KMS-11 (cell line): Measurements from ENCODE around the gene USP17L5.
"Not testable (repeated sequence)": the region's sequence is repeated elsewhere in the genome, so short reads cannot be mapped to it uniquely, and the experiment has no call there.

ENCODE experiments used
- H2AFZ ChIP-seq: fragments of 200-600 bp; sonication (generic); 2 replicates; pipeline ENCODE4 v1.6.1; 2016; ENCODE audit warnings: antibody characterized with exemption, mixed run types, low read depth
- H3K27ac ChIP-seq: fragments of 200-600 bp; sonication (generic); 2 replicates; pipeline ENCODE4 v1.6.1; 2016; ENCODE audit warnings: mild to moderate bottlenecking, mixed run types
- H3K27me3 ChIP-seq: fragments of 200-600 bp; sonication (generic); 2 replicates; pipeline ENCODE4 v1.6.1; 2017; ENCODE audit warnings: mild to moderate bottlenecking, low read depth, mixed run types, moderate library complexity; ENCODE audit not compliant: insufficient read depth
- H3K36me3 ChIP-seq: fragments of 200-600 bp; sonication (generic); 2 replicates; pipeline ENCODE4 v1.6.1; 2017; ENCODE audit warnings: mild to moderate bottlenecking, mixed run types; ENCODE audit not compliant: insufficient read depth
- H3K4me1 ChIP-seq: fragments of 200-600 bp; sonication (generic); 2 replicates; pipeline ENCODE4 v1.6.1; 2016; ENCODE audit warnings: mild to moderate bottlenecking, low read depth, mixed run types; ENCODE audit not compliant: poor library complexity, severe bottlenecking
- H3K4me2 ChIP-seq: fragments of 200-600 bp; sonication (generic); 2 replicates; pipeline ENCODE4 v1.7.0; 2016; ENCODE audit warnings: mild to moderate bottlenecking, mixed run types
- H3K4me3 ChIP-seq: fragments of 200-600 bp; sonication (generic); IDR thresholded peaks from 2 replicates; pipeline ENCODE4 v1.6.1; 2017; ENCODE audit warnings: low read depth, low read length, mixed read lengths; ENCODE audit not compliant: insufficient read depth
- H3K79me2 ChIP-seq: fragments of 200-600 bp; sonication (generic); 2 replicates; pipeline ENCODE4 v1.6.1; 2016; ENCODE audit warnings: low read depth, mixed run types; ENCODE audit not compliant: insufficient read depth
- H3K9ac ChIP-seq: fragments of 200-600 bp; sonication (generic); 2 replicates; pipeline ENCODE4 v1.6.1; 2016; ENCODE audit warnings: mild to moderate bottlenecking, mixed run types
- H4K20me1 ChIP-seq: fragments of 200-600 bp; sonication (generic); 2 replicates; pipeline ENCODE4 v1.6.1; 2016; ENCODE audit warnings: mild to moderate bottlenecking, mixed run types; ENCODE audit not compliant: insufficient read depth

USP17L5 gene, protein sequence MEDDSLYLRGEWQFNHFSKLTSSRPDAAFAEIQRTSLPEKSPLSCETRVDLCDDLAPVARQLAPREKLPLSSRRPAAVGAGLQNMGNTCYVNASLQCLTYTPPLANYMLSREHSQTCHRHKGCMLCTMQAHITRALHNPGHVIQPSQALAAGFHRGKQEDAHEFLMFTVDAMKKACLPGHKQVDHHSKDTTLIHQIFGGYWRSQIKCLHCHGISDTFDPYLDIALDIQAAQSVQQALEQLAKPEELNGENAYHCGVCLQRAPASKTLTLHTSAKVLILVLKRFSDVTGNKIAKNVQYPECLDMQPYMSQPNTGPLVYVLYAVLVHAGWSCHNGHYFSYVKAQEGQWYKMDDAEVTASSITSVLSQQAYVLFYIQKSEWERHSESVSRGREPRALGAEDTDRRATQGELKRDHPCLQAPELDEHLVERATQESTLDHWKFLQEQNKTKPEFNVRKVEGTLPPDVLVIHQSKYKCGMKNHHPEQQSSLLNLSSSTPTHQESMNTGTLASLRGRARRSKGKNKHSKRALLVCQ

DNA sequence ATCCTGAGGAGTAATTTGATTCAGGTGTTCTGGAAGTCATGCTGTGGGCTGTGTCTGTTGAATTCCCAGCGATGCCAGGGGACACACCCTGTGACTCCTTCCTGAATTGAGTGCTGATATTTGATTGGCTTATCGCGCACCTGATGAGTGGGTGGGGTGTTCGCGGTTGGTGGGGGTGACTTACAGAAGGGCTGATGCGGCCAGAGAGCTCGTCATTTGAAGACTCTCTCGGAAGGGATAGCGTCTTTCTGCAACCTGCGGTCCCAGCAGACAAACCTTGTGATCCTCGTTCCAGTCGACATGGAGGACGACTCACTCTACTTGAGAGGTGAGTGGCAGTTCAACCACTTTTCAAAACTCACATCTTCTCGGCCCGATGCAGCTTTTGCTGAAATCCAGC lies at the start of gene USP17L5:
USP17L5 (plus strand) TSS at position 301 of the 400 bp plus-strand sequence; CDS start at position 301, 0 bp downstream.
- not testable (repeated sequence) for H2AFZ ChIP-seq, H3K9ac ChIP-seq, H3K79me2 ChIP-seq, H4K20me1 ChIP-seq, H3K36me3 ChIP-seq, H3K27me3 ChIP-seq, H3K4me1 ChIP-seq, H3K4me2 ChIP-seq, H3K4me3 ChIP-seq, H3K27ac ChIP-seq

- H3K27me3 ChIP-seq, H3K36me3 ChIP-seq, H3K4me2 ChIP-seq: not testable (repeated sequence)
Observed at GRCh38 chr4:9324191-9324590, 15.0 kb upstream of the USP17L5 start.

DNA sequence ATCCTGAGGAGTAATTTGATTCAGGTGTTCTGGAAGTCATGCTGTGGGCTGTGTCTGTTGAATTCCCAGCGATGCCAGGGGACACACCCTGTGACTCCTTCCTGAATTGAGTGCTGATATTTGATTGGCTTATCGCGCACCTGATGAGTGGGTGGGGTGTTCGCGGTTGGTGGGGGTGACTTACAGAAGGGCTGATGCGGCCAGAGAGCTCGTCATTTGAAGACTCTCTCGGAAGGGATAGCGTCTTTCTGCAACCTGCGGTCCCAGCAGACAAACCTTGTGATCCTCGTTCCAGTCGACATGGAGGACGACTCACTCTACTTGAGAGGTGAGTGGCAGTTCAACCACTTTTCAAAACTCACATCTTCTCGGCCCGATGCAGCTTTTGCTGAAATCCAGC lies 14.3 kb upstream of the USP17L5 start, which contains the start of gene USP17L24:
USP17L24 (plus strand) TSS at position 301 of the 400 bp plus-strand sequence; CDS start at position 301, 0 bp downstream.
- H3K4me2 ChIP-seq, H3K4me3 ChIP-seq, H4K20me1 ChIP-seq, H3K36me3 ChIP-seq, H3K9ac ChIP-seq, H3K27me3 ChIP-seq, H3K79me2 ChIP-seq, H3K4me1 ChIP-seq, H2AFZ ChIP-seq, H3K27ac ChIP-seq: not testable (repeated sequence)

More at GRCh38 chr4:9324191-9324590, 15.0 kb upstream of the USP17L5 start:
- not testable (repeated sequence) for H2AFZ ChIP-seq, H3K9ac ChIP-seq, H3K4me1 ChIP-seq, H3K4me3 ChIP-seq, H4K20me1 ChIP-seq, H3K27ac ChIP-seq, H3K79me2 ChIP-seq

- H3K4me2 ChIP-seq, H3K36me3 ChIP-seq, H3K27ac ChIP-seq, H3K9ac ChIP-seq, H3K4me1 ChIP-seq, H4K20me1 ChIP-seq, H3K79me2 ChIP-seq, H3K27me3 ChIP-seq, H2AFZ ChIP-seq, H3K4me3 ChIP-seq: not testable (repeated sequence)
Observed at GRCh38 chr4:9329611-9330010, 9.6 kb upstream of the USP17L5 start, which contains the start of gene USP17L25. TSS of gene USP17L25 (plus strand) at chr4:9329911. CDS start at chr4:9329911, 0 bp downstream.

GRCh38 chr4:9334358-9334757 lies 4.8 kb upstream of the USP17L5 start, which contains the start of gene USP17L26:
TSS of gene USP17L26 (plus strand) at chr4:9334658. CDS start at chr4:9334658, 0 bp downstream.
- not testable (repeated sequence) for H4K20me1 ChIP-seq, H3K79me2 ChIP-seq, H3K4me1 ChIP-seq, H3K9ac ChIP-seq, H3K36me3 ChIP-seq, H3K27me3 ChIP-seq, H3K4me3 ChIP-seq, H2AFZ ChIP-seq, H3K4me2 ChIP-seq, H3K27ac ChIP-seq

GRCh38 chr4:9343848-9344247 lies 4.6 kb downstream of the USP17L5 start, which contains the start of gene USP17L27:
TSS of gene USP17L27 (plus strand) at chr4:9344148. CDS start at chr4:9344148, 0 bp downstream.
- not testable (repeated sequence) for H3K27ac ChIP-seq, H3K36me3 ChIP-seq, H3K79me2 ChIP-seq, H3K4me1 ChIP-seq, H3K27me3 ChIP-seq, H2AFZ ChIP-seq, H3K4me2 ChIP-seq, H3K4me3 ChIP-seq, H4K20me1 ChIP-seq, H3K9ac ChIP-seq

DNA sequence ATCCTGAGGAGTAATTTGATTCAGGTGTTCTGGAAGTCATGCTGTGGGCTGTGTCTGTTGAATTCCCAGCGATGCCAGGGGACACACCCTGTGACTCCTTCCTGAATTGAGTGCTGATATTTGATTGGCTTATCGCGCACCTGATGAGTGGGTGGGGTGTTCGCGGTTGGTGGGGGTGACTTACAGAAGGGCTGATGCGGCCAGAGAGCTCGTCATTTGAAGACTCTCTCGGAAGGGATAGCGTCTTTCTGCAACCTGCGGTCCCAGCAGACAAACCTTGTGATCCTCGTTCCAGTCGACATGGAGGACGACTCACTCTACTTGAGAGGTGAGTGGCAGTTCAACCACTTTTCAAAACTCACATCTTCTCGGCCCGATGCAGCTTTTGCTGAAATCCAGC lies 9.4 kb downstream of the USP17L5 start, which contains the start of gene USP17L28:
USP17L28 (plus strand) TSS at position 301 of the 400 bp plus-strand sequence; CDS start at position 301, 0 bp downstream.
- not testable (repeated sequence) for H3K9ac ChIP-seq, H3K27ac ChIP-seq, H3K4me2 ChIP-seq, H3K4me3 ChIP-seq, H2AFZ ChIP-seq, H4K20me1 ChIP-seq, H3K36me3 ChIP-seq, H3K4me1 ChIP-seq, H3K27me3 ChIP-seq, H3K79me2 ChIP-seq

DNA sequence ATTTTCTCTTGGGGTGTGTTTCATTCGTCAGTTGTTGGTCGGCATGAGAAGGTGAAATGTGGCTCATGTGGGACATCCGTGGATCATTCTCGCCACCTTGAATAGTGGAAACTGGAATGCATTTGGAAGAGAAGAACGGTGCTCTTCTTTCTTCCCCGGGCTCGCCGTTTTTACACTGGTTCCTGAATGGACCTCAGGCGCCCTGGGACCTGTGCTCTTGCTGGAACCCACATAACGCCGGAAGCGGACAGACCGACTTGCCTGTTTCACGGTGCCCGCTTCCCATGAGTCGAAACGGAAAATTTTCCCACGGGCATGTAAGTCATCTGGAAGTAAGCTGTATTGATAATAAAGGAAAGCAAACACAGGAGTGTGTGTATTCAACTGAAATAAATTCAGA lies 11.7 kb downstream of the USP17L5 start:
- H3K4me3 ChIP-seq, H3K27ac ChIP-seq: not testable (repeated sequence)

DNA sequence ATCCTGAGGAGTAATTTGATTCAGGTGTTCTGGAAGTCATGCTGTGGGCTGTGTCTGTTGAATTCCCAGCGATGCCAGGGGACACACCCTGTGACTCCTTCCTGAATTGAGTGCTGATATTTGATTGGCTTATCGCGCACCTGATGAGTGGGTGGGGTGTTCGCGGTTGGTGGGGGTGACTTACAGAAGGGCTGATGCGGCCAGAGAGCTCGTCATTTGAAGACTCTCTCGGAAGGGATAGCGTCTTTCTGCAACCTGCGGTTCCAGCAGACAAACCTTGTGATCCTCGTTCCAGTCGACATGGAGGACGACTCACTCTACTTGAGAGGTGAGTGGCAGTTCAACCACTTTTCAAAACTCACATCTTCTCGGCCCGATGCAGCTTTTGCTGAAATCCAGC lies 14.1 kb downstream of the USP17L5 start, which contains the start of gene USP17L29:
USP17L29 (plus strand) TSS at position 301 of the 400 bp plus-strand sequence; CDS start at position 301, 0 bp downstream.
- H3K79me2 ChIP-seq, H2AFZ ChIP-seq, H3K9ac ChIP-seq, H3K4me2 ChIP-seq, H4K20me1 ChIP-seq, H3K4me3 ChIP-seq, H3K36me3 ChIP-seq, H3K27ac ChIP-seq, H3K27me3 ChIP-seq, H3K4me1 ChIP-seq: not testable (repeated sequence)

More for the DNA sequence above, 11.7 kb downstream of the USP17L5 start:
- not testable (repeated sequence) for H3K36me3 ChIP-seq, H3K79me2 ChIP-seq, H2AFZ ChIP-seq, H3K4me1 ChIP-seq, H3K9ac ChIP-seq, H3K4me2 ChIP-seq, H4K20me1 ChIP-seq, H3K27me3 ChIP-seq

DNA sequence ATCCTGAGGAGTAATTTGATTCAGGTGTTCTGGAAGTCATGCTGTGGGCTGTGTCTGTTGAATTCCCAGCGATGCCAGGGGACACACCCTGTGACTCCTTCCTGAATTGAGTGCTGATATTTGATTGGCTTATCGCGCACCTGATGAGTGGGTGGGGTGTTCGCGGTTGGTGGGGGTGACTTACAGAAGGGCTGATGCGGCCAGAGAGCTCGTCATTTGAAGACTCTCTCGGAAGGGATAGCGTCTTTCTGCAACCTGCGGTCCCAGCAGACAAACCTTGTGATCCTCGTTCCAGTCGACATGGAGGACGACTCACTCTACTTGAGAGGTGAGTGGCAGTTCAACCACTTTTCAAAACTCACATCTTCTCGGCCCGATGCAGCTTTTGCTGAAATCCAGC lies 23.6 kb downstream of the USP17L5 start, which contains the start of gene USP17L30:
USP17L30 (plus strand) TSS at position 301 of the 400 bp plus-strand sequence; CDS start at position 301, 0 bp downstream.
- not testable (repeated sequence) for H3K4me2 ChIP-seq, H3K9ac ChIP-seq, H2AFZ ChIP-seq, H3K36me3 ChIP-seq, H3K27me3 ChIP-seq, H3K4me1 ChIP-seq, H3K27ac ChIP-seq, H4K20me1 ChIP-seq, H3K79me2 ChIP-seq, H3K4me3 ChIP-seq
